Thyroid gland (tissue), 4 donors: ENCODE results near the gene MARCHF2. TPM values are rescaled to one million over a fixed set of nuclear protein-coding genes. Genes with fewer than 3 reads are reported as not detected.
"Not testable (repeated sequence)": the region's sequence is repeated elsewhere in the genome, so short reads cannot be mapped to it uniquely, and the experiment has no call there.

Experiments used
- DNase-seq, 2 donors: peaks; one replicate each; pipeline ENCODE4 v3.0.0-alpha.2; 2019
- H3K27ac ChIP-seq, 3 donors: fragments of 200-600 bp; sonication (generic); 1 replicate in 2 of 3; 2 replicates in 1 of 3; pipeline ENCODE4 v1.5.1; 2016 to 2019; ENCODE audit warnings: mild to moderate bottlenecking in 1 of 3, moderate library complexity in 1 of 3
- H3K27me3 ChIP-seq: fragments of 200-600 bp; sonication (generic); one replicate; pipeline ENCODE4 v1.5.1; 2019
- H3K36me3 ChIP-seq, 2 donors: fragments of 200-600 bp; sonication (generic); one replicate each; pipeline ENCODE4 v1.5.1; 2016 to 2019
- H3K4me1 ChIP-seq, 2 donors: fragments of 200-600 bp; sonication (generic); one replicate each; pipeline ENCODE4 v1.5.1; 2017 to 2019
- H3K4me3 ChIP-seq, 3 donors: fragments of 200-600 bp; sonication (generic); replicated peaks in 1 of 3; 1 replicate in 2 of 3; 2 replicates in 1 of 3; pipeline ENCODE4 v1.5.1; 2016; ENCODE audit warnings: mild to moderate bottlenecking in 1 of 3
- H3K9me3 ChIP-seq: fragments of 200-600 bp; sonication (generic); one replicate; pipeline ENCODE4 v1.5.1; 2017
- POLR2A ChIP-seq, 2 donors: fragments of 450-650 bp; IDR thresholded peaks; one replicate each; pipeline ENCODE4 v1.6.1; 2017; ENCODE audit warnings: antibody characterized with exemption in 2 of 2, mild to moderate bottlenecking in 2 of 2, moderate library complexity in 1 of 2
- WGBS, 2 donors: methylation state at CpG; one replicate each; pipeline ENCODE4 v1.1.5; 2017; 5-methylcytosine and 5-hydroxymethylcytosine counted together
- intact Hi-C: fragments of 100-400 bp; cut with DNase I; formaldehyde crosslinking; loops from one replicate; pipeline ENCODE4 v1.15.1; 2023
- total RNA-seq, 4 donors: library from RNA; depleted of rRNA; stranded (reverse); fragments of >200 nt; gene quantifications; one replicate each; pipeline ENCODE4 v1.2.3, GENCODE V29; 2016
- TF ChIP-seq, protein P1 (sequence below), 6 experiments: fragments of 200-600 bp in 3 of 6; fragments of 450-650 bp in 3 of 6; sonication (generic) in 3 of 6; IDR thresholded peaks; one replicate each; pipeline ENCODE4 v1.5.1; 2016 to 2019; ENCODE audit warnings: antibody characterized with exemption in 6 of 6, mild to moderate bottlenecking in 2 of 6, inconsistent platforms in 1 of 6, moderate library complexity in 1 of 6

Gene MARCHF2
- total RNA-seq, 4 donors from 2014 or later: 168 to 245 (median 215) TPM

DNA sequence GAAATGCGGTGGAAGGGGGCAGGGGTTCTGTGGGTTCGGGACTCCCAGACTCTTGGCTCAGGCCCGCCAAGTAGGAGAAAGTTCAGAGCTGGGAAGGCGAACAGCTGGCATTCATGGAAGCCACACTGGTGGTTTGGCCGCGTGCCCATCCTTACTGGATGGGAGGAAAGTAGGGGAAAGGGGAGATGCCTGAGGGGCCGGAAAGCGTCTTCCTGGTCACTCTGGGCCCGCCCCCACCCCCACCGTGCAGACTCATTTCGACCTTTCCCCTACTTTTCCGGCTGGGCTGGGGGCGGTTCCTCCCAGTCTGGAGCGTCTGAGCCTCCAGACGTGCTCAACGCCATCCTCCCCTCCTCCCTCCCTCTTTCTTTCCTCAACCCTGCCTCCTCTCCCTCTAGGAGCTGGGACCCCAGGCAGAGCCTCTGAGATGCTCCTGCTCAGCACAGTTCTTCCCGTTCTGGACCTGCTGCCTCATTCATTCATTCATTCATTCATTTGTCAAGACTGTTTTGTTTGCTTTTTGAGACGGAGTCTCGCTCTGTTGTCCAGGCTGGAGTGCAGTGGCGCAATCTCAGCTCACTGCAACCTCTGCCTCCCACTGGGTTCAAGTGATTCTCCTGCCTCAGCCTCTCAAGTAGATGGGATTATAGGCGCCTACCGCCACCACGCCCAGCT, 45.6 kb upstream of the MARCHF2 start:
- 25 to 27% methylated on average over 19 to 20 of the region's 23 CpGs for WGBS, 2 donors
- H3K27me3 ChIP-seq: no peaks in the 10 kb centered on the region
- peak overlapping the region in 2 of 3 donors; percentile 44 to 93 for H3K27ac ChIP-seq
- H3K4me1 ChIP-seq: peaks cover 59 to 73% of the 10 kb centered on the region in 2 donors
- intact Hi-C loops: no loop called here
- DNase-seq: peak; percentile 85 to 86
- H3K9me3 ChIP-seq: no peaks in the 10 kb centered on the region
- peak in 1 of 2 donors; percentile 8 for TF ChIP-seq POLR2A (IDR thresholded peaks at IDR 0.05)
- TF ChIP-seq, protein P1, sequence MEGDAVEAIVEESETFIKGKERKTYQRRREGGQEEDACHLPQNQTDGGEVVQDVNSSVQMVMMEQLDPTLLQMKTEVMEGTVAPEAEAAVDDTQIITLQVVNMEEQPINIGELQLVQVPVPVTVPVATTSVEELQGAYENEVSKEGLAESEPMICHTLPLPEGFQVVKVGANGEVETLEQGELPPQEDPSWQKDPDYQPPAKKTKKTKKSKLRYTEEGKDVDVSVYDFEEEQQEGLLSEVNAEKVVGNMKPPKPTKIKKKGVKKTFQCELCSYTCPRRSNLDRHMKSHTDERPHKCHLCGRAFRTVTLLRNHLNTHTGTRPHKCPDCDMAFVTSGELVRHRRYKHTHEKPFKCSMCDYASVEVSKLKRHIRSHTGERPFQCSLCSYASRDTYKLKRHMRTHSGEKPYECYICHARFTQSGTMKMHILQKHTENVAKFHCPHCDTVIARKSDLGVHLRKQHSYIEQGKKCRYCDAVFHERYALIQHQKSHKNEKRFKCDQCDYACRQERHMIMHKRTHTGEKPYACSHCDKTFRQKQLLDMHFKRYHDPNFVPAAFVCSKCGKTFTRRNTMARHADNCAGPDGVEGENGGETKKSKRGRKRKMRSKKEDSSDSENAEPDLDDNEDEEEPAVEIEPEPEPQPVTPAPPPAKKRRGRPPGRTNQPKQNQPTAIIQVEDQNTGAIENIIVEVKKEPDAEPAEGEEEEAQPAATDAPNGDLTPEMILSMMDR (IDR thresholded peaks at IDR 0.05): no peak
- peaks cover 0 to 13% of the 10 kb centered on the region in 2 donors for H3K36me3 ChIP-seq
- peak overlapping the region in 1 of 3 donors; percentile 12 for H3K4me3 ChIP-seq

DNA sequence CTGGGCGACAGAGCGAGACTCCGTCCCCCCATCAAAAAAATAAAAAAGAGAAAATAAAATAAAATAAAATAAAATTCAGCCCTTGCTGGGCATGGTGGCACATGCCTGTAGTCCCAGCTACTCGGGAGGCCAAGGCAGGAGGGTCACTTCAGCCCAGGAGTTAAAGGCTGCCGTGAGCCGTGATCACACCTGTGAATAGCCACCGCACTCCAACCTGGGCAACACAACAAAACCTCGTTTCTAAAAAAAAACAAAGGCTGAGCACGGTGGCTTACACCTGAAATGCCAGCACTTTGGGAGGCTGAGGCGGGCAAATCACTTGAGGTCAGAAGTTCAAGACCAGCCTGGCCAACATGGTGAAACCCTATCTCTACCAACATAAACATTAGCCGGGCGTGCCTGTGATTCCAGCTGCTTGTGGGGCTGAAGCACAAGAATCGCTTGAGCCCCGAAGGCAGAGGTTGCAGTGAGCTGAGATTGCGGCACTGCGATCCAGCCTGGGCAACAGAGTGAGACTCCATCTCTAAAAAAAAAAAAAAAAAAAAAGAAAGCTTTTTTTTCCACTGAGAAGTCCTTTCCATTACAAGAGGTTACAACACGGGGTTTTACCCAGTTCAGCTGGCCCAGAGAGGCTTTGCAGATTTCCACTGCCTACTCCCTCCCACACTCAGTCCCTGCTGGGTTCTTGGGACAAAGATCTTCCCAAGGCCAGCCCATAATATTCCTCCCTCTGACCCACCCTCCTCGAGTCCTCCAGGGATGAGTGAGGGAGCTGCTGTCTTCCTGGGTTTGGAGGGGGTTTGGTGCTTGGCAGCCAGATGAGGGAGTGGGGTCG, 42.7 kb upstream of the MARCHF2 start:
- H3K27ac ChIP-seq: peak overlapping the region in 1 of 3 donors; percentile 57
- intact Hi-C loops: no loop called here
- H3K36me3 ChIP-seq: peaks cover 6 to 25% of the 10 kb centered on the region in 2 donors
- no peaks in the 10 kb centered on the region for H3K9me3 ChIP-seq
- TF ChIP-seq, protein P1 (IDR thresholded peaks at IDR 0.05): no peak
- TF ChIP-seq POLR2A (IDR thresholded peaks at IDR 0.05): no peak
- DNase-seq: no peak
- peaks cover 39 to 63% of the 10 kb centered on the region in 2 donors for H3K4me1 ChIP-seq
- no peak overlapping the region for H3K4me3 ChIP-seq
- no peaks in the 10 kb centered on the region for H3K27me3 ChIP-seq
- 85 to 87% methylated on average over 19 of the region's 19 CpGs for WGBS, 2 donors

DNA sequence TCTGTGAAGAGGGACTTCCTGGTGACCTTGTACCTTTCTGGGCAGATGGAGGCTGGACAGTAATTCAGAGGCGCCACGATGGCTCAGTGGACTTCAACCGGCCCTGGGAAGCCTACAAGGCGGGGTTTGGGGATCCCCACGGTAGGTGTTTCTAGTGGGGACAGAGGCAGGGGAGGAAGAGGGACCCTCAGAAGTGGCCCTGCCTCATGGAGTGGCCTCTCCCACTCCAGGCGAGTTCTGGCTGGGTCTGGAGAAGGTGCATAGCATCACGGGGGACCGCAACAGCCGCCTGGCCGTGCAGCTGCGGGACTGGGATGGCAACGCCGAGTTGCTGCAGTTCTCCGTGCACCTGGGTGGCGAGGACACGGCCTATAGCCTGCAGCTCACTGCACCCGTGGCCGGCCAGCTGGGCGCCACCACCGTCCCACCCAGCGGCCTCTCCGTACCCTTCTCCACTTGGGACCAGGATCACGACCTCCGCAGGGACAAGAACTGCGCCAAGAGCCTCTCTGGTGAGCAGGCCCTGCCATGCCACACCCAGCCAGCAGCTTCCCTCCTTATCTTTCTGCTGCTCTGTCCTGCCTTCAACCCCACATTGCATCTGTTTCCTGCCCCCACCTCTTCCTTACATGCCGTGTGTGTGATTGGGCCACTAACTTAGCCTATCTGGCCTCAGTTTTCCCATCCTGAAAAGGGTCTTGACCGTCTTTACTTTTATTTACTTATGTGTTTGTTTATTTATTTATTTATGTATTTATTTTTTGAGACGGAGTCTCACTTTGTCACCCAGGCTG, 41.9 kb upstream of the MARCHF2 start:
- intact Hi-C loops: no loop called here
- DNase-seq: no peak
- peaks cover 6 to 25% of the 10 kb centered on the region in 2 donors for H3K36me3 ChIP-seq
- H3K27me3 ChIP-seq: no peaks in the 10 kb centered on the region
- H3K27ac ChIP-seq: peak overlapping the region in 1 of 3 donors; percentile 57
- H3K4me3 ChIP-seq: no peak overlapping the region
- no peaks in the 10 kb centered on the region for H3K9me3 ChIP-seq
- TF ChIP-seq, protein P1 (IDR thresholded peaks at IDR 0.05): no peak
- no peak for TF ChIP-seq POLR2A (IDR thresholded peaks at IDR 0.05)
- H3K4me1 ChIP-seq: peaks cover 31 to 57% of the 10 kb centered on the region in 2 donors
- WGBS, 2 donors: 81 to 89% methylated on average over 14 to 22 of the region's 28 CpGs

DNA sequence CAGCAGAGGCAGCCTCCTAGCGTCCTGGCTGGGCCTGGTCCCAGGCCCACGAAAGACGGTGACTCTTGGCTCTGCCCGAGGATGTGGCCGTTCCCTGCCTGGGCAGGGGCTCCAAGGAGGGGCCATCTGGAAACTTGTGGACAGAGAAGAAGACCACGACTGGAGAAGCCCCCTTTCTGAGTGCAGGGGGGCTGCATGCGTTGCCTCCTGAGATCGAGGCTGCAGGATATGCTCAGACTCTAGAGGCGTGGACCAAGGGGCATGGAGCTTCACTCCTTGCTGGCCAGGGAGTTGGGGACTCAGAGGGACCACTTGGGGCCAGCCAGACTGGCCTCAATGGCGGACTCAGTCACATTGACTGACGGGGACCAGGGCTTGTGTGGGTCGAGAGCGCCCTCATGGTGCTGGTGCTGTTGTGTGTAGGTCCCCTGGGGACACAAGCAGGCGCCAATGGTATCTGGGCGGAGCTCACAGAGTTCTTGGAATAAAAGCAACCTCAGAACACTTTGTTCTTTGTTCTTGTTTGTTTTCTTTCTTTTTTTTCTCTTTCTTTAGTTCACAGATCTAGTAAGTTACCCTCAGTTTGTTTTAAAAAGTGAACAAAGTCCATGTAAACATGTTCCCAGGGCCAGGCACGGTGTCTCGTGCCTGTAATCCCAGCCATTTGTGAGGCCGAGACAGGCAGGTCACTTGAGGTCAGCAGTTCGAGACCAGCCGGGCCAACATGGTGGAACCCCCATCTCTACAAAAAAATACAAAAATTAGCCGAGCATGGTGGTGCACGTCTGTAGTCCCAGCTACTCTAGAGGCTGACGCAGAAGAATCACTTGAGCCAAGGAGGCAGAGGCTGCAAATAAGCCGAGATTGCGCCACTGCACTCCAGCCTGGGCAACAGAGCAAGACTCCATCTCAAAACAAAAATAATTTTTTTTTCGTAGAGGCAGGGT, 39.0 kb upstream of the MARCHF2 start:
- Histone ChIP-seq H3K9me3 (no peaks in the 10 kb centered on the region), H3K4me1 (peaks cover 4 to 27% of the 10 kb centered on the region in 2 donors), H3K27ac (peak overlapping the region in 2 of 3 donors; percentile 36 to 56), H3K36me3 (peaks cover 6 to 25% of the 10 kb centered on the region in 2 donors), H3K27me3 (no peaks in the 10 kb centered on the region), H3K4me3 (no peak overlapping the region)
- DNase-seq: peak; percentile 30 to 44
- intact Hi-C loops: no loop called here
- no peak for TF ChIP-seq POLR2A (IDR thresholded peaks at IDR 0.05)
- TF ChIP-seq, protein P1 (IDR thresholded peaks at IDR 0.05): no peak
- WGBS, 2 donors: 83 to 84% methylated on average over 25 to 26 of the region's 26 CpGs

DNA sequence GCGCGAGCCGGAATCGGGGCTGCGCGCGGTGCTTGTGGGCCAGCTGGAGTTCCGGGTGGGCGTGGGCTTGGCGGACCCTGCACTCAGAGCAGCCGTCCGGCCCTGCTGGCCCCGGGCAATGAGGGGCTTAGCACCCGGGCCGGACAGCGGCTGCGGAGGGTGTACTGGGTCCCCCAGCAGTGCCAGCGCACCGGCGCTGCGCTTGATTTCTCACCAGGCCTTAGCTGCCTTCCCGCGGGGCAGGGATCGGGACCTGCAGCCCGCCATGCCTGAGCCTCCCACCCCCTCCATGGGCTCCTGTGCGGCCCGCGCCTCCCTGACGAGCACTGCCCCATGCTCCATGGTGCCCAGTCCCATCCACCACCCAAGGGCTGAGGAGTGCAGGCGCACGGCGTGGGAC, 37.3 kb upstream of the MARCHF2 start:
- Histone ChIP-seq H3K4me1 (peaks cover 4 to 20% of the 10 kb centered on the region in 2 donors), H3K36me3 (peaks cover 6 to 22% of the 10 kb centered on the region in 2 donors)
- H3K27me3 ChIP-seq, intact Hi-C loops, H3K27ac ChIP-seq, H3K4me3 ChIP-seq, DNase-seq, H3K9me3 ChIP-seq: not testable (repeated sequence)
- WGBS, 2 donors: 87 to 98% methylated on average over 3 to 17 of the region's 32 CpGs

DNA sequence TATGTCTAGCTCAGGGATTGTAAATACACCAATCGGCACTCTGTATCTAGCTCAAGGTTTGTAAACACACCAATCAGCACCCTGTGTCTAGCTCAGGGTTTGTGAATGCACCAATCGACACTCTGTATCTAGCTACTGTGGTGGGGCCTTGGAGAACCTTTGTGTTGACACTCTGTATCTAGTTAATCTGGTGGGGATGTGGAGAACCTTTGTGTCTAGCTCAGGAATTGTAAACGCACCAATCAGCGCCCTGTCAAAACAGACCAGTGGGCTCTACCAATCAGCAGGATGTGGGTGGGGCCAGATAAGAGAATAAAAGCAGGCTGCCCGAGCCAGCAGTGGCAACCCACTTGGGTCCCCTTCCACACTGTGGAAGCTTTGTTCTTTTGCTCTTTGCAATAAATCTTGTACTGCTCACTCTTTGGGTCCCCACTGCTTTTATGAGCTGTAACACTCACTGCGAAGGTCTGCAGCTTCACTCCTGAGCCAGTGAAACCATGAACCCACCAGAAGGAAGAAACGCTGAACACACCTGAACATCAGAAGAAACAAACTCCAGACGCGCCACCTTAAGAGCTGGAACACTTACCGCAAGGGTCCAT, 36.6 kb upstream of the MARCHF2 start:
- H3K4me3 ChIP-seq, DNase-seq, H3K9me3 ChIP-seq, H3K27ac ChIP-seq, intact Hi-C loops, H3K27me3 ChIP-seq: not testable (repeated sequence)
- Histone ChIP-seq H3K36me3 (peaks cover 6 to 15% of the 10 kb centered on the region in 2 donors), H3K4me1 (peaks cover 4 to 13% of the 10 kb centered on the region in 2 donors)
- WGBS, 2 donors: 88 to 90% methylated on average over 9 to 10 of the region's 10 CpGs
